Calu3 (cell line): ENCODE data around the gene CFAP99. TPM values are rescaled to one million over a fixed set of nuclear protein-coding genes. Genes with fewer than 3 reads are reported as not detected.

ENCODE experiments used
- BruUV-seq: library from RNA; stranded (reverse); fragments of 400-500 nt; replicated peaks from 2 replicates; lab custom pipeline; 2021; lab: Mats Ljungman, UMichigan
- CTCF ChIA-PET: fragments of 300-600 bp; sonication (Branson Sonifier 250); formaldehyde crosslinking; loops from one replicate; lab custom pipeline; 2022; ENCODE audit warnings: antibody characterized with exemption; lab: Charles Lee
- DNase-seq: peaks from one replicate; pipeline ENCODE4 v3.0.0; 2022
- H3K27ac Mint-ChIP-seq: one replicate; pipeline ENCODE4 v1.8.0; 2022; ENCODE audit warnings: mixed read lengths; ENCODE audit not compliant: unreplicated experiment
- H3K27me3 Mint-ChIP-seq: one replicate; pipeline ENCODE4 v1.8.0; 2022; ENCODE audit warnings: mixed read lengths; ENCODE audit not compliant: unreplicated experiment
- H3K36me3 Mint-ChIP-seq: one replicate; pipeline ENCODE4 v1.8.0; 2022; ENCODE audit warnings: mild to moderate bottlenecking, moderate library complexity, mixed read lengths; ENCODE audit not compliant: insufficient read depth, unreplicated experiment
- H3K4me1 Mint-ChIP-seq: one replicate; pipeline ENCODE4 v1.8.0; 2022; ENCODE audit warnings: mild to moderate bottlenecking, low read depth, mixed read lengths; ENCODE audit not compliant: unreplicated experiment
- H3K4me3 Mint-ChIP-seq: one replicate; pipeline ENCODE4 v1.8.0; 2022; ENCODE audit warnings: mild to moderate bottlenecking, low read depth, moderate library complexity, mixed read lengths; ENCODE audit not compliant: unreplicated experiment
- H3K9me3 Mint-ChIP-seq: one replicate; pipeline ENCODE4 v1.8.0; 2022; ENCODE audit warnings: low read depth, mixed read lengths; ENCODE audit not compliant: unreplicated experiment
- intact Hi-C: fragments of 100-400 bp; cut with micrococcal nuclease; formaldehyde crosslinking; loops from one replicate; pipeline ENCODE4 v1.10.0; 2022; ENCODE audit not compliant: unreplicated experiment
- total RNA-seq: library from RNA; stranded (reverse); gene quantifications from 2 replicates; pipeline ENCODE4 v1.2.3, GENCODE V29; 2022
- TF ChIP-seq, protein P1 (sequence below): fragments of 200-600 bp; IDR thresholded peaks from one replicate; pipeline ENCODE4 v1.8.0; 2022; ENCODE audit warnings: antibody characterized with exemption; ENCODE audit not compliant: unreplicated experiment

Gene CFAP99
- total RNA-seq, 1 experiment from 2014 or later = not detected

GRCh38 chr4:2372488-2373030 lies 46.2 kb upstream of the CFAP99 start:
- intact Hi-C loops = no loop called here
- no peak for DNase-seq
- CTCF ChIA-PET = no interaction called here
- Mint-ChIP-seq H3K27me3 (peaks cover 16% of the 10 kb centered on the region), H3K4me1 (no peaks in the 10 kb centered on the region), H3K4me3 (no peak overlapping the region), H3K36me3 (no peaks in the 10 kb centered on the region), H3K27ac (no peak overlapping the region), H3K9me3 (no peaks in the 10 kb centered on the region)
- TF ChIP-seq, protein P1, sequence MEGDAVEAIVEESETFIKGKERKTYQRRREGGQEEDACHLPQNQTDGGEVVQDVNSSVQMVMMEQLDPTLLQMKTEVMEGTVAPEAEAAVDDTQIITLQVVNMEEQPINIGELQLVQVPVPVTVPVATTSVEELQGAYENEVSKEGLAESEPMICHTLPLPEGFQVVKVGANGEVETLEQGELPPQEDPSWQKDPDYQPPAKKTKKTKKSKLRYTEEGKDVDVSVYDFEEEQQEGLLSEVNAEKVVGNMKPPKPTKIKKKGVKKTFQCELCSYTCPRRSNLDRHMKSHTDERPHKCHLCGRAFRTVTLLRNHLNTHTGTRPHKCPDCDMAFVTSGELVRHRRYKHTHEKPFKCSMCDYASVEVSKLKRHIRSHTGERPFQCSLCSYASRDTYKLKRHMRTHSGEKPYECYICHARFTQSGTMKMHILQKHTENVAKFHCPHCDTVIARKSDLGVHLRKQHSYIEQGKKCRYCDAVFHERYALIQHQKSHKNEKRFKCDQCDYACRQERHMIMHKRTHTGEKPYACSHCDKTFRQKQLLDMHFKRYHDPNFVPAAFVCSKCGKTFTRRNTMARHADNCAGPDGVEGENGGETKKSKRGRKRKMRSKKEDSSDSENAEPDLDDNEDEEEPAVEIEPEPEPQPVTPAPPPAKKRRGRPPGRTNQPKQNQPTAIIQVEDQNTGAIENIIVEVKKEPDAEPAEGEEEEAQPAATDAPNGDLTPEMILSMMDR = no peak
- no TSS peak for BruUV-seq

GRCh38 chr4:2373532-2373931 lies 45.2 kb upstream of the CFAP99 start:
- Mint-ChIP-seq H3K4me1 (no peaks in the 10 kb centered on the region), H3K36me3 (no peaks in the 10 kb centered on the region), H3K9me3 (no peaks in the 10 kb centered on the region), H3K4me3 (no peak overlapping the region), H3K27me3 (peaks cover 24% of the 10 kb centered on the region), H3K27ac (no peak overlapping the region)
- TF ChIP-seq, protein P1 = no peak
- intact Hi-C loops = no loop called here
- no peak for DNase-seq
- BruUV-seq = no TSS peak
- CTCF ChIA-PET = no interaction called here

DNA sequence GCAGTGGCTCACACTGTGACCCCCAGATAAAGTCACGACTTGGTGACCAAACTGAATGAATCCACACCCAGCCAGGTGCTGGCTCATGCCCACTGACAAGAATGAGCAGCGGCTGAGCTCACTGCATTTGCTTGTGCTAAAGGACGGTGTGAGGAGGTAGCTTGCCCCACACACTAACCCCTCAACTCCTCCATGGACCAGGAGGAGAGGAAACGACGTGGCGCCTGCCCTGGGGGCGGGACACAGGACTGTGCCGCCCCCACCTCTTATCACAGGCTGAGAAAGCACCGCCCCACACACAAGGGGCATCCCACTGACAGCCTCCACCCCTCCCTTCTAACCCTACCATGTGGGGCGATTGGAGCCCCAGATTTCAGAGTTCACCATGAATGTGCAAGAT lies 43.3 kb upstream of the CFAP99 start:
- Mint-ChIP-seq H3K9me3 (no peaks in the 10 kb centered on the region), H3K4me3 (no peak overlapping the region), H3K27me3 (peaks cover 36% of the 10 kb centered on the region), H3K4me1 (no peaks in the 10 kb centered on the region), H3K27ac (no peak overlapping the region), H3K36me3 (no peaks in the 10 kb centered on the region)
- intact Hi-C loops = no loop called here
- TF ChIP-seq, protein P1 = no peak
- BruUV-seq = no TSS peak
- no peak for DNase-seq
- CTCF ChIA-PET = no interaction called here

- no TSS peak for BruUV-seq
- intact Hi-C loops = no loop called here
- TF ChIP-seq, protein P1 = no peak
- Mint-ChIP-seq H3K4me1 (no peaks in the 10 kb centered on the region), H3K9me3 (peaks cover 2% of the 10 kb centered on the region), H3K27ac (no peak overlapping the region), H3K36me3 (no peaks in the 10 kb centered on the region), H3K4me3 (no peak overlapping the region), H3K27me3 (peaks cover 49% of the 10 kb centered on the region)
- CTCF ChIA-PET = interaction anchor here (0.9 kb wide), 1 partner anchor 16 kb away, joined by 3 read pairs; no protein-coding TSS in a partner anchor
- DNase-seq = no peak
Measured at GRCh38 chr4:2377241-2377640, 41.5 kb upstream of the CFAP99 start.
